Measurements from ENCODE around the gene PALD1.

The PALD1 gene

GRCh38 chr10:70535451-70535850, 56.9 kb downstream of the PALD1 start:
- no peak for DNase-seq (ENCODE audit: low read depth)

DNA sequence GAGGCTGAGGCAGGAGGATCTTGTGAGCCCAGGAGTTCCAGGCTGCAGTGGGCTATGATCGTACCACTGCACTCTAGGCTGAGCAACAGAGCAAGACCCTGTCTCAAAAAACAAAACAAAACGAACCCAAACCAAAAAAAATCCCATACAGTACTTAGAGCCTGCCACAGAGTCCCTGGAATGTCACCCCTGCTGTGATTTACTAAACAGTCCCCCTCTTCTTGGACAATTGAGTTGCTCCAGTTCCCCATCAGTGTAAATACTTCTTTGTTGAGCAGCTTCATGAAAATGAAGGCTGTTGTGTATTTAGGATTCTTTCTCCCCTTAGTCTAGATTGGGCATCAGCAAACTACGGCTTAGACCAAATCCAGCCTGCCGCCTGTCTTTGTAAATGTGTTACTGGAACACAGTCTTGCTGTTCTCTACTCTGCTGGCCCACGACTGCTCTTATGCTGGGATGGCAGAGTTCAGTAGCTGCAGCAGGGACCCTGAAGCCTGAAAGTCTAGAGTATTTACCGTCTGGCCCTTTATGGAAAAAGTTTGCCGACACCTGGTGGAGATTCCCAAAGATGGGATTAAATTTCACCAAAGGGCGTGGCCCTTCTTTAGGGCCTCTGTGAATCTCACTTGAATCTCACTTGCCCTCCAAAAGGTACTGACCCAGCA, 57.8 kb downstream of the PALD1 start:
- no peak for DNase-seq (ENCODE audit: low read depth)

DNA sequence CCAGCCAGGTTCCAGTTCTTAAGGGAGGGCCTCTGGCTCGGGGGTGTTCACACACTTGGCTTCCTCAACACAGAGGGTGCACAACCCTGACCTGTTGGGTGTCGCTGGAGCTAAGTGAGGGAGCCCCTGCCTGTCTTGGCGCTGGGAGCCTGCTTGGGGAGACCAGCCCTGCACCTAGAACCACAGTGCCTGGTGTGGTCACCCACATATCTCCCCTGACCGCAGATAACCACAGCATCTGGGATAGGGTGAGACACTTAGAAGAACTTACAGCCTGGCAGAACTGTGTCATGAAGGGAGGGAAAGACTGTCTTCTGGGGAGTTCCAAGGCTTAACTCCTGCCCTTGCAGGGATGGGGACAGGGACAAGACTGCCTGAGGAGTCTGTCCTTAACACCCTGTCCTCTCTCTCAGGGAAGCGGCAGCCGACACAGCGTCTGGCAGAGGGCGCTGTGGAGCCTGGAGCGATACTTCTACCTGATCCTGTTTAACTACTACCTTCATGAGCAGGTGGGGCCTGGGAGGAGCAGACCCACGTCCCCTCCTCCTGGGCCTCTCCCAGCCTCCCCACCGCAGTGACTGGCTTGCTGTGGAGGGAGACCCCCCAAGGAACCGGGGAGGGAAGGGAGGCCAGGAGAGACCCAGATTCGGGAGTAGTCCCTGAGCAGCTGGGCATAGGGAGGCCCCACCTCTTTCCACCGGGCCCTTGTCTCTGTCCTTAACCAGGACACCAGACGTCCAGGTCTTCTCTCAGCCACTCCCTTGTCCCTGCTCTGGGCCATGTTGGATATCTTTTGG, 59.0 kb downstream of the PALD1 start:
- DNase-seq (ENCODE audit: low read depth): no peak

GRCh38 chr10:70538195-70538520, 59.6 kb downstream of the PALD1 start:
- DNase-seq (ENCODE audit: low read depth): no peak

DNA sequence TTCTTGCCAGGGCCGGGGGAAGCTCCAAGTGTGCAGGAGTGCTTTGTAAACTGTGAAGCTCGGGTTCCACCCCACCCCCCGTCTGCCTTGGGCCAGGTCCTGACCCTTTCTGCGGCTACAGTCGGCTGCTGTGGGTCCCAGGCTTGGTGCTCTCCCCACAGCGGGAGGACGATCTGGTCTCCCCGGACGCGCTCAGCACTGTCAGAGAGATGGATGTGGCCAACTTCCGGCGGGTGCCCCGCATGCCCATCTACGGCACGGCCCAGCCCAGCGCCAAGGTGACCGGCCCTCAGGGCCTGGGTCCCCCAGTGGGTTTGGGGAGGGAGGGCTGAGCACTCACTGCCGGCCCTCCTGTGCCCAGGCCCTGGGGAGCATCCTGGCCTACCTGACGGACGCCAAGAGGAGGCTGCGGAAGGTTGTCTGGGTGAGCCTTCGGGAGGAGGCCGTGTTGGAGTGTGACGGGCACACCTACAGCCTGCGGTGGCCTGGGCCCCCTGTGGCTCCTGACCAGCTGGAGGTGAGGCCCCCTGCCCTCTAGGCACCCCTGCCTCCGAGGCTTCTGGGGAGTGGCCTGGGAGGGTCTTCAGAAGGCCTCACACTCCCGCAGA, 60.3 kb downstream of the PALD1 start:
- DNase-seq (ENCODE audit: low read depth): no peak

DNA sequence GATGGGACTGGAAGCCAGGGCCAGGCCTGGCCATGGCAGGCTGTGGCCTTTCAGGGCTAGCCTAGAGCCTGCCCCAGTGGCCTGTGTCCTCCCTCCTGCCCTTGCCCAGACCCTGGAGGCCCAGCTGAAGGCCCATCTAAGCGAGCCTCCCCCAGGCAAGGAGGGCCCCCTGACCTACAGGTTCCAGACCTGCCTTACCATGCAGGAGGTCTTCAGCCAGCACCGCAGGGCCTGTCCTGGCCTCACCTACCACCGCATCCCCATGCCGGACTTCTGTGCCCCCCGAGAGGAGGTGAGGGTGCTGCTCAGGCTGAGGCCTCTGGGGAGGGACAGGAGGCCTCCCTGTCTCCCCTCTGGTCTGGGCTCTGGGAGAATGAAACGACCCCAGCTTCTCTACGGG, 60.9 kb downstream of the PALD1 start:
- DNase-seq (ENCODE audit: low read depth): no peak

- no peak for DNase-seq (ENCODE audit: low read depth)
Observed at GRCh38 chr10:70540089-70540788, 61.7 kb downstream of the PALD1 start.

DNA sequence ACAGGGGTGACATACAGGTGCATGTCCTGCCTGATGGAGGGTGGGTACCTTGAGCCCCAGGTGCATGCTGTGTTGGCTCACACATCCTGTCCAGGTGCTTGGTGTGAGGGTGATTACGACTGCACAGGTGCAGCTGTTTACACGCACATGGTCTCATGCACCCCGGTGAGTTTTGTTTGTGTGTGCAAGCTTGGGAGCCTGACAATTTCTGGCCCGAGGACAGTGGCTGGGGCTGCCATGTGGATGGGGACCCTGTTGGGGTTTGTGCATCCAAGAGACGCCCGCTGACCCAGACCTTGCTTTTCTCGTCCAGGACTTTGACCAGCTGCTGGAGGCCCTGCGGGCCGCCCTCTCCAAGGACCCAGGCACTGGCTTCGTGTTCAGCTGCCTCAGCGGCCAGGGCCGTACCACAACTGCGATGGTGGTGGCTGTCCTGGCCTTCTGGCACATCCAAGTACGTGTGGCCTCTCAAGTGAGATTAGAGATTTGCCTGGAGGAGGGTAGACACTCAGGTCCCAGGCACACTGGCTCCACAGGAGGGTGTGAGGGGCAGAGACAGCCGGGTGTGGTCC, 62.3 kb downstream of the PALD1 start:
- no peak for DNase-seq (ENCODE audit: low read depth)

DNA sequence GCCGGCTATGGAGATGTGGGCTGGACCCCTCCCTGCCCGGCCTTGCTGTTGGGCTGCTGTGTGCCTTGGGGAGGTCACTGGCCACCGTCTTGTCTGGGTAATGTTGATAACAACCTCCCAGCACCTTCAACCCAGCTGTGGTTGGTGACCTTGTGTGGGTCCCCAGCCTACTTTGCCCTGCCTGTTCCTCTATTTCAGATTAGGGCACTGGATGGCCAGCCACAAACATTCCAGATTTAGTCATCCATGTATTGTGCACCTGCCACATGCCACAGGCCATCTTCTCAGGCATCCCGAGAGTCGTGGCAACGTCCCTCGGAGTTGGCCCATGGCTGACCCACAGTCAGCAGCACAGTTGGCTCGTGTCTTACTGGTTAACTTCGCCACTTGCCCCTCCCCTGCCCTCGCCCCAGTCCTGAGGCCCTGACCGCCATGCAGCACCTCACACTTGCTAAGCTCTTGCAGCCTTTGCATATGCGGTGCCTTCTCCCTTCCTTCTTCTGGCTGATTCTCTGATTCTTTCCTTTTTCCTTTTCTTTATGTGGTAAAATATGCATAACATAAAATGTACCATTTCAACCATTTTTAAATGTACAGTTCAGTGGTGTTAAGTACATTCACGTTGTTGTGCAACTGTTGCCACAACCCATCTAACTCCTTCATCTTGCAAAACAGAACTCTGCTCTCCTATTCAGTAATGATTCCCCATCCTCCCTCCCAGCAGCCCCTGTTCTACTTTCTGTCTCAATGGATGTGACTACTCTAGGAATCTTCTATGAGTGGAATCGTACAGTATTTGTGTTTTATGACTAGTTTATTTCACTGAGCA, 63.4 kb downstream of the PALD1 start:
- no peak for DNase-seq (ENCODE audit: low read depth)

GRCh38 chr10:70542565-70542938, 64.0 kb downstream of the PALD1 start:
- DNase-seq (ENCODE audit: low read depth): no peak

DNA sequence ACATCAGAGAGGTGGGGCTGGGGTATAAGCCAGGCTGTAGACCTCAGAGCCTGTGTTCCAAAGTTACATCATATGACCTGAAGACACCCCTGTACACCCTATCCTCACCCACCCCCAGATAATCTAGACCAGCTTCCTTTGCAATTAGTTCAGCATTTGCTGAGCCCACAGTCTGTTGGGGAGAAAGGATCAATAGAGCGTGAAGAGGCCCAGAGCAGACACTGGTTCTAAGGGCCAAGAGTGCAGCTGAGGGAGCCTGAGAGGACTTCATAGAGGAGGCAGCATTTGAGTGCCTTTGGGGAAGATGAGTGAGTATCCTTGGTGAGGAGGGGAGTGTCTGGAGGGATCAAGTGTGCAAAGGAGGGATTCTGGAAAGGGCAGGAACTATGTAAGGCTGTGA, 65.3 kb downstream of the PALD1 start:
- no peak for DNase-seq (ENCODE audit: low read depth)

DNA sequence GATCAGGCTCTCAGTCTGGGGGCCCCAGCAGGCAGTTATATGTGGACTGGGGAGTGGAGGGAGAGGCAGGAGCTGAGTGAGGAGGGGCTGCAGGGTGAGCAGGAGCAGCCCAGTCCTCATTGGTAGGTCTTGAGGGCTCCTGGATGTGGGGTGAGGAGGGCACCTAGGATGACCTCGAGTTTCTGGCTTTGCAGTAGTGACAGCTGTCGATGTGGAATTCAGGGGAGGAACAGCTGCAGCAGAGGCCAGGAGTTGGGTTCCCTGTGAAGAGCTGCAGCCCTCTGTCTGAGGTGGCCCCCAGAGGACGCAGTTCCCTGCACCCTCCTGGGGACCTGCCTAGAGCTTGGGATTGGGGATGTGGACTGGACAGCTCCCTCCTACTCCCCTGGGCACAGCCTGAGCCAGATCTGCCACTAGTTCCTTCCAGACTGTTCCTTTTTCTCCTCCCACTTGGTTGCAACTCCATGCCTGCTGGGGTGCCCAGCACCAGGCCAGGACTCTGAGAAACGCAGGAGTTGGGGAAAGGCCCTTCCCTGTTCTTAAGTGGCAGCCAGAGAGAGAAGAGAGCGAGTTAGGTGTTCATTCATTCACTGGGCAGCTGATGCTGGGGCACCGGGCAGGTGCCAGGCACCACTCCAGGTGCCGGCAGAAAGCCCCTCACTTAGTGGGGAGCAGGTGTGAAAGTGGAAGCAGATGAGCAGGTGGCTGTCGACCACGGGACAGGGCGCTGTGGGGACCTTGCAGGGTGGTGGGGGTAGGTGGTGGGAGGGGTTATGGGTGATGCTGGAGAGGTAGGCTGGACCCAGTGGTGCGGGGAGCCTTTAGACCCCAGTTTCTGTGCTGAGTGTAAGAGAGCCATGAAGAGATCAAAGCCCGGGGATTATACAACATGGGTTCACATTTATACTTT, 66.1 kb downstream of the PALD1 start:
- DNase-seq (ENCODE audit: low read depth): no peak

DNA sequence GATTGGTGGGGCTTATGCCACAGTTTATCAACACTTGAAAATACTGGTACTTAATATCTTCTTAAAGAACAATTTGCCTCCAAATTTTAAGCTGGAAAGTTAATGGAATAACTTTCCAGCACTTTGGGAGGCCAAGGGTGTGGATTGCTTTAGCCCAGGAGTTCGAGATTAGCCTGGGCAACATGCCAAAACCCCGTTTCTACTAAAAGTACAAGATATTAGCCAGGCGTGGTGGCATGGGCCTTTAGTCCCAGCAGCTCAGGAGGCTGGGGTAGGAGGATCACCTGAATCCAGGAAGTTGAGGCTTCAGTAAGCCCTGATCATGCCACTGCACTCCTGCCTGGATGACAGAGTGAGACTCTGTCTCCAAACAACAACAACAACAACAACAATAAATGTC, 68.0 kb downstream of the PALD1 start:
- DNase-seq (ENCODE audit: low read depth): no peak

DNA sequence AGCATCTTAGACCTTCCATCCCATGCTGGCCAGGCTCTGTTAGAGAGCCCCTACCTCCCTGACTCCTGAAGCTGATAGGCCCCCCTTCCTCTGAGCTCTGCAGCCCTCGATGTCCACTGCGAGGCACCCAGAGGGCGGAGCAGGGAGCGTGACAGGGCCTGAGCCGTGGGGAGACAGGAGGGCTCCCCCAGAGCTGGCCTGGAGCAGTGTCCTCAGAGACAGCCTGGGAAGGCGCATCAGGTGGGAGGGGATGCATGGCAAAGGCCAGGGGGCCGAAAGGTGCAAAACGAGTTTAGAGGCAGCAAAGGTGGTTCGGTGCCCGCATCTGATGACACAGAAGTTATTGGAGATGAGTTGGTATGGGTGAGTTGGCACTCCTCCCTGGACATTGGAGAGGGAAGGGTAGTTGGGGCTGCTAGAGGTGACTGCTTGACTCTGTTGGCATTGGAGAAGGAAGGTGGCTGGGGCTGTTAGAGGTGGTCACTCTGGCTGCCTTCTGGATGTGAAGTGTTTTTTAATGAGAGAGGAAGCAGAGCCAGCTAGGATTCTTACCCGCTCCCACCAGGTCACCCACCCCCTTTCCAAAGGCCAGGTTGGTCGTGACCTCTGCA, 70.9 kb downstream of the PALD1 start:
- no peak for DNase-seq (ENCODE audit: low read depth)

DNA sequence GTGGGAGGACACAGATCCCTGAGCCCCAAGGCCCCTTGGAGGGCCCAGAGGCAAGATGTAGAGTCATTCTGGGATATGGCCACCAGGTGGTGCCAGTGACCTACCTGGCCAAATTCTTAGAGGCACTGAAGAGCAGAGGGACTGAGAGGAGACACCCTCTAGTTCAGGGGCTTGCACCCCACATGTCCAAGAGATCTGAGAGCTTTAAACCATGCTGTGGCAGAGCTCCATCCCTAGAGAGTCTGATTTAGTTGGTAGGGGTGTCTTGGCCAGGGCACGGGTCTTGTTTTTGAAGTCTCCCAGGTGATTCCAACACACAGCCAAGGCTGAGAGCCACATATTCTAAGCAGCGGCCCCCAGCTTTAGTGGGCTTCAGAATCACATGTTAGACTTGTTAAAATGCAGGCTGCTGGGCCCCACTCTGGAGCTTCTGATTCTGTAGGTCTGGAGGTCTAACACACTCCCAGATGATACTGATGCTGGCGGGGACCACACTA, 71.4 kb downstream of the PALD1 start:
- DNase-seq (ENCODE audit: low read depth): peak; percentile 32

DNA sequence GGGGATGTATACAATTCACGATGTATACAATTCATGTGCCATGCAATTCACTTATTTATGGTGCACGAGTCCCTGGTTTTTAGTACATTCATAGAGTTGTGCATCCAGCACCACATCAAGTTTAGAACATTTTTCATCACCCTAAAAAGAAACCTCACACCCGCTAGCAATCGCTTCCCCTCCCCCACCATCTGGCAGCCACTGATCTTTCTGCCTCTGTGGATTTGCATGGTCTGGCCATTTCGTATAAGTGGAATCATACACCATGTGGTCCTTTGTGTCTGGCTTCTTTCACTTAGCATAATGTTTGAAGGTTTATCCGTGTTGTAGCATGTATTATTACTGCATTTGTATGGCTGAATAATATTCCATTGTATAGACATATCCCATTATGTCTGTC, 71.9 kb downstream of the PALD1 start:
- DNase-seq (ENCODE audit: low read depth): no peak

- DNase-seq (ENCODE audit: low read depth): no peak
Observed at GRCh38 chr10:70551466-70551865, 72.9 kb downstream of the PALD1 start.

DNA sequence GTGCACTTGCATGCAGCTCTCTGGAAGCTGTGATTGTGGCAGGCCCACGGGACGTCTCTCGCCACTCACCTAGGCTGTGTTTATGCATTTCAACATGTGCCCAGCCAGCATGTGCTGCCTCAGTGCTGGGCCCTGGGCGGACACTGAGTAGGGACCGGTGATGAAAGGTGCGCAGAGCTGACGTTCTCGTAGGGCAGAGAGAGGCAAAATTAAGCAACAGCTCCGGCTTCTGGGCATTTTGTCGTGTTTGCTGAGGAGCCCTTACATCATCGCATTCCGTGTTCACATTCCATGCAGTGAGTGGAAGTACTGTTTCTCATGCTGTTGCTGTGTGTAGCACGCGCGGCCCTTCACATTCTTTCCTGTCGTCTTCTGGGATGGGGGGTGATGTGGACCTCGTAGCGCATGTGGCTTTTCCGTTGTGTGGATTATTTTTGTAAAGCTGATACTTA, 73.4 kb downstream of the PALD1 start:
- DNase-seq (ENCODE audit: low read depth): peak; percentile 91

- DNase-seq (ENCODE audit: low read depth): no peak
Observed at GRCh38 chr10:70552586-70552985, 74.0 kb downstream of the PALD1 start.

GRCh38 chr10:70555371-70555770, 76.8 kb downstream of the PALD1 start:
- DNase-seq (ENCODE audit: low read depth): no peak
